Thoracic aorta (tissue), 2 donors: ENCODE data around the gene HPS3. TPM values are rescaled to one million over a fixed set of nuclear protein-coding genes. Genes with fewer than 3 reads are reported as not detected.

Source experiments
- ATAC-seq: fragments of 150-250 bp; one replicate; pipeline ENCODE4 v1.8.0; 2017; ENCODE audit warnings: low read depth; ENCODE audit not compliant: insufficient number of reproducible peaks, low FRiP score
- DNase-seq: peaks from one replicate; pipeline ENCODE4 v3.0.0-alpha.2; 2020; ENCODE audit warnings: low spot score
- H3K27ac ChIP-seq, 2 donors: fragments of 200-600 bp; sonication (generic); 1 replicate in 1 of 2; 2 replicates in 1 of 2; pipeline ENCODE4 v1.5.1; 2016; ENCODE audit warnings: mild to moderate bottlenecking in 2 of 2, moderate library complexity in 2 of 2
- H3K27me3 ChIP-seq: fragments of 200-600 bp; sonication (generic); replicated peaks from 2 replicates; pipeline ENCODE4 v1.6.0; 2016; ENCODE audit warnings: mild to moderate bottlenecking; ENCODE audit not compliant: insufficient read depth
- H3K36me3 ChIP-seq: fragments of 200-600 bp; sonication (generic); one replicate; pipeline ENCODE4 v1.5.1; 2016
- H3K4me1 ChIP-seq, 2 donors: fragments of 200-600 bp; sonication (generic); 1 replicate in 1 of 2; 2 replicates in 1 of 2; pipeline versions ENCODE4 v1.5.1 to v1.6.0; 2016; ENCODE audit warnings: low read depth in 2 of 2, mild to moderate bottlenecking in 1 of 2; ENCODE audit not compliant: control insufficient read depth in 1 of 2
- H3K4me3 ChIP-seq: fragments of 200-600 bp; sonication (generic); 2 replicates; pipeline ENCODE4 v1.5.1; 2016; ENCODE audit warnings: mild to moderate bottlenecking
- H3K9me3 ChIP-seq: fragments of 200-600 bp; sonication (generic); 2 replicates; pipeline ENCODE4 v1.5.1; 2016
- CTCF ChIP-seq: fragments of 200-600 bp; sonication (generic); IDR thresholded peaks from one replicate; pipeline ENCODE4 v1.5.1; 2019; ENCODE audit warnings: antibody characterized with exemption
- total RNA-seq, 2 donors: library from RNA; depleted of rRNA; stranded (reverse); fragments of >200 nt; gene quantifications; one replicate each; pipeline versions ENCODE4 v1.1.0 to v1.2.3, GENCODE V29; 2016

HPS3 gene
- total RNA-seq, 2 donors from 2014 or later, result 21.3 to 22.9 TPM

- H3K36me3 ChIP-seq, result no peaks in the 10 kb centered on the region
- peak within 1 kb of the TSS; percentile 62 for H3K4me3 ChIP-seq
- no peak for TF ChIP-seq CTCF
- DNase-seq, result no peak
- ATAC-seq, result no peak
- H3K27ac ChIP-seq, result no peak within 1 kb of the TSS
- no peaks in the 10 kb centered on the region for H3K9me3 ChIP-seq
- no peaks in the 10 kb centered on the region for H3K27me3 ChIP-seq
- H3K4me1 ChIP-seq, result peaks cover 7 to 17% of the 10 kb centered on the region in 2 donors
Observed at GRCh38 chr3:149221783-149222517, 92.5 kb downstream of the HPS3 start, which contains the start of gene CP. TSS of gene CP (minus strand) at chr3:149221829. CDS start at chr3:149221792, 37 bp downstream.

Other genes with a start within 250 kb of the HPS3 start
- gene GYG1, start 138.1 kb upstream of the HPS3 start, total RNA-seq, result 10 to 100 TPM; 72.6 to 89.5 TPM
- 10 to 100 TPM; 27.5 to 33.6 TPM for gene HLTF, start 43.1 kb upstream of the HPS3 start, total RNA-seq
- 10 to 100 TPM; 58.1 to 64.0 TPM for gene CP, start 92.2 kb downstream of the HPS3 start, total RNA-seq
- gene TM4SF18, start 204.0 kb downstream of the HPS3 start, total RNA-seq, result 1 to 10 TPM; 1.9 to 4.9 TPM
- 100 to 1,000 TPM; 227 to 342 TPM for gene TM4SF1, start 248.0 kb downstream of the HPS3 start, total RNA-seq